HG03025 (cell line): ENCODE measurements around the gene S100A16.

Experiments used
- ATAC-seq: cut with Tn5 transposase; IDR thresholded peaks from one replicate; pipeline ENCODE4 v1.9.1; 2021; ENCODE audit warnings: mild to moderate bottlenecking, moderate library complexity; ENCODE audit not compliant: unreplicated experiment, low FRiP score

S100A16 gene

DNA sequence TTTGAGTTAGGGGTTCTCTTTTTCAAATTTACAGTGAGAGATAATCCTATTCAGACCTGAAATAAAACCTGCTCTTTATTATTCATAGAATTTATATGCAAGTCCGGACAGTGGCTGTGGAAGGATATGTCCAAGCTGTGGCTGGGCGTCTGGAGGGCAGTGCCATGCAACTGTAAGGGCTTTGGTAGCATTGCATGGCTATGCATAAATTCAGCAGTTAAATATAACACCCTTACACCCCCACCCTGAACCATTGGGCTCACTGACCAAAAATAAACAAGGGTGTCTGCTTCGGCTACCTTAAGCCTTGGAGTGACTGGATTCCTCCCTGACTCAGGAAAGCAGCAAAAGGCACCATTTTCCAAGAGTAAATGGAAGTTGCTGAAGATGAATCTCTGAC, 26.3 kb upstream of the S100A16 start:
- ATAC-seq, result no peak

DNA sequence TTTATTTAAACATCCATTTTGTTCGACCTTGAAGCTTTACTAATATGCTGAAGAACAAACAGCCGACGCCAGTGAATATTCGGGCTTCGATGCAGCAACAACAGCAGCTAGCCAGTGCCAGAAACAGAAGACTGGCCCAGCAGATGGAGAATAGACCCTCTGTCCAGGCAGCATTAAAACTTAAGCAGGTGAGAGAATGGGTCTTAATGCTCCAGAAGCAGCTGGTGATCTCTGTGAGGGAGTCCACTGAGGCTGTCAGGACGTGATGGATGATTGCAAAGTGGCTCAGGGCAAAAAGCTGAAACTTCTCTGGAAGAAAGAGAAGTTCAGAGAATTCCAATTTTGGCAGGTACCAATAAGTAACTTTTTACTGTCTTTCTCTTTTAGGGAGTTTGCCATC, 25.3 kb upstream of the S100A16 start:
- no peak for ATAC-seq

DNA sequence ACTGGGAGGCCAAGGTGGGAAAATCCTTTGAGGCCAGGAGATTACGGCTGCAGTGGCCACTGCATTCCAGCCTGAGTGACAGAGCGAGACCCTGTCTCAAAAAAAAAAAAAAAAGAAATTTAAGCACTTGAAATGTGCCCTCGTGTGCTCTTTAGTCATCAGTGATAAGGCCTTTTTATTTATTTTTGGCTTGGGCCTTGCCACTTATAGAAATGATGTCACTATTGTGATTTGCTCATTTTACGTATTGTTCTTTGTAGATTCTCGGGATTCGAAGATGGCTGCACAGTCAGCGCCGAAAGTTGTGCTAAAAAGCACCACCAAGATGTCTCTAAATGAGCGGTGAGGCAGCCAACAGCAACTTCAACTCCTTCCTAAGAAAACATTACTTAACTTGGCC, 23.4 kb upstream of the S100A16 start:
- ATAC-seq, result no peak

DNA sequence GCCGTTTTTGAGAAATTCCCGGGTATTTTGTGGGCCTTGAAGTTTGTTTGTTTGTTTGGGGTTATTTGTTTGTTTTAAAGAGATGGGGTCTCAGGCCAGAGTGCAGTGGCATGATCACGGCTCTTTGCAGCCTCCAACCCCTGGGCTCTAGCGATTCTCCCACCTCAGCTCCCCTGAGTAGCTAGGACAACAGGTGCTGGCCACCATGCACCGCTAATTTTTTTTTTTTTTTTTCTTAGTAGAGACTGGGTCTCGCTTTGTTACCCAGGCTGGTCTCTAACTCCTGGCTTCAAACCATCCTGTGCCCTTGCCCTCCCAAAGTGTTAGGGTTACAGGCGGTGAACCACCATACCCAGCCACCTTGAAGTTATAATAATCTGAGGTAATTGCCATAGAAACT, 22.9 kb upstream of the S100A16 start:
- no peak for ATAC-seq

DNA sequence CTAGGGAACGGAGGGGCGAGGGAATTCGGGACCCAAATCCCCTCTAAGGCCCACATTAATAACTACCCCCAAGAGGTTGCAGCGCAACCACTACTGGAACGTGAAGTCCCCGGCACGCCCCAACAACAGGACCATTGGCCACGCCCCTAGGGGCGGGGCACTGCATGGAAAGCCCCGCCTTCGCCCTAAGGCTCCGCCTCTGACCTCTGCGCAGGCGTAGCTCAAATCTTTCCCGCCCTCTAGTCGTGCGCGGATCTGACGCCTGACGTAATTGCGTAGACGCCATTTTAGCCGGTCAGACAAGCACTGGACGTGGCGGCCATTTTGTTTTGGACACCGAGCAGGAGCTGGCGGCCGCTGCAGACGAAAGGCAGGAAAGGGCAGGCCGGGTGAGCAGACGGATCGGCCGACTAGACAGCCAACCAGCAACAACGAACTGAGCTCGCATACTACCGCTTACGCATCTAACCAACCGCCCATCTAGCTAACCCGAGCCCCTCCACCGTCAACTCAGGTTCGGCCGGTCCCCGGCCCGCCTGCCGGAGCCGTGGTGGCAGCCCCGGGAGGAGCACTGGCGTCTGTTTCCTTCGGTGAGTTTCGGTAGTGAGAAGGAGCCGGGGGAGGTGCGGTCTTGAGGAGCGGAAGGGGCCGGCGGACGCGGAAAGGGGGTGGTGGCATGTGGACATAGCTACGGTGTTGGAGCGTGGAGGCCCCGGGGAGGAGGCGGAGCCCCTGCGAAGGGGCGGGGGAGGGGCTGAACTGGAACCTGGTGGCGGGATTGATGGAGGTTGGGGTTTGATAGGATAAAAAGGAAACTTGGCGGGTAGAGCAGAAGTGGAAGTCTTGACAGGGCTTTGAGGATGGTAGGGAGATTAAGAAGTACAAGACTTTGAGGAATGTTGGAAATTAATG, 21.1 kb upstream of the S100A16 start, which contains the start of gene CHTOP:
TSS of gene CHTOP (plus strand) at position 313 of the 912 bp plus-strand sequence. CDS start 2,523 bp downstream, outside the sequence.
- peak; percentile 93 for ATAC-seq

DNA sequence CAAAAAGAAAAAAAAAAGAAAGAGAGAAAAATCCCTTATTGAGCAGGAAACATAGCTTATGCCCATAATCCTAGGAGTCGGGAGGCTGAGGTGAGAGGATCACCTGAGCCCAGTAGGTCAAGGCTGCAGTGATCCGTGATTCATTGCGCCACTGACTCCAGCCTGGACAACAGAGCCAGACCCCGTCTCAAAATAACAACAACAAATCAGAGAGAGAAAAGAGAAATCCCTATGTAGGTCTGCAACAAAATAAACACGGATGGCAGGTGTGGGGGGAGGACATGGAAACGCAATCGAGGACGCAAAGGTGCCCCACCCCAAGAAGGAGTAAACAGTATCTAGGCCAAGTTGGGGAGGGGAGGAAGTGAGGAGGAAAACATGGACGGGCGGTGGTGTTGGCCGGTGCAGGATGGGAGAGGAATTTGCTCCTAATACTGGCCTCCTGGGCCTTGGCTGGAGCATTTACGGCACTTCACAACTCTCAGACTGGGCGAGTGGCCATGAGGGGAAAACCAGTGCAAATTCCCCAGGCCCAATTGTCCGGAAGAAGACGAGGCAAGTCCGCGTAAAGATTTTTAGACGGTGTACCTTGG, 20.3 kb upstream of the S100A16 start:
- ATAC-seq, result no peak

DNA sequence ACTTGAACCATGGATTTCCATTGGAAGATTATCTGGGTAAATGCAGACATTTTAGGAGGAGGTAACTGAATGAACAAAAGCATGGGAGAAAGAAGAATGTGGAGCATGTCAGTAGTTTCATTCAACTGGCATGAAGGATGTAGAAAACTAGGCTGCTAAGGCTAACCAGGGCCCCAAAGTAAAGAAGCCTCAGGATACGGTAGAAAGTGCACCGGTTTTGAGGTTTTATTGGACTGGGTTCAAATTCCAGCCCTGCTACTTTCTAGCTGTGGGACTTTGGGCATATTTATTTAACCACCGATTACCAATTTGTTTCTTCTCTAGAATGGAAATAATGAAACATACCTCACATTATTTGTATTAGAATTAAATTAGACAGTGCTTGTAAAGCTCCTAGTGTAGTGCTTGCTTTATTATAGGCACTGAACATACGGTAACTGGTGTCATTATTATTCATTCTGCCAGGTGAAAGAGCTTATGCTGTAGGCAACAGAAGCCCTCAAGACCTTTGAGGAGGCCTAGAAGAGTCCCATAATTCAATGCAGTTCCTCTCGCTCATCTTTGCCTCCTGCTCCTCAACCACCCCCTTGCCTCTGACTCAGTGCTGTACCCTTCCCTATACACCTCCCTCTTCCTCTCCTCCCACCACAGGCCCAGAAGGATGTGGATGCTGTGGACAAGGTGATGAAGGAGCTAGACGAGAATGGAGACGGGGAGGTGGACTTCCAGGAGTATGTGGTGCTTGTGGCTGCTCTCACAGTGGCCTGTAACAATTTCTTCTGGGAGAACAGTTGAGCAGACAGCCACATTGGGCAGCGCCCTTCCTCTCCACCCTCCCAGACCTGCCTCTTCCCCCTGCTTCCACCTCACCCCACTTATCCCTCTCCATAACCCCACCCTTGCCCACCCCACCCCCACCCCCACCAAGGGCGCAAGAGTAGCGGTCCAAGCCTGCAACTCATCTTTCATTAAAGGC, 18.4 kb upstream of the S100A16 start:
- no peak for ATAC-seq

DNA sequence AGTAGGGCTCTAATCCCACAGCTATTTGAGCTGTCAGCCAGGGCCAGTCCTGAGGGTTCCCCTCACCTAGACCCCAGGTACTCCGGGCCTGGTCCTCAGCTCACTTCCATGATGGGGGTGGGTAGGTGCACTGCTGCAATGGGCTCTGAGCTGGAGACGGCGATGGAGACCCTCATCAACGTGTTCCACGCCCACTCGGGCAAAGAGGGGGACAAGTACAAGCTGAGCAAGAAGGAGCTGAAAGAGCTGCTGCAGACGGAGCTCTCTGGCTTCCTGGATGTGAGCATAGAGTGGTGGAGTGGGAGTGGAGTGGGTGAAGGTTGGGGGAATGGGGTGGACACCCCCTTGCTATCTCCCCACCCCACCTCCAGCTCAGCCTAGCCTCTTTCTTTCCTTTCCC, 17.4 kb upstream of the S100A16 start:
- no peak for ATAC-seq

DNA sequence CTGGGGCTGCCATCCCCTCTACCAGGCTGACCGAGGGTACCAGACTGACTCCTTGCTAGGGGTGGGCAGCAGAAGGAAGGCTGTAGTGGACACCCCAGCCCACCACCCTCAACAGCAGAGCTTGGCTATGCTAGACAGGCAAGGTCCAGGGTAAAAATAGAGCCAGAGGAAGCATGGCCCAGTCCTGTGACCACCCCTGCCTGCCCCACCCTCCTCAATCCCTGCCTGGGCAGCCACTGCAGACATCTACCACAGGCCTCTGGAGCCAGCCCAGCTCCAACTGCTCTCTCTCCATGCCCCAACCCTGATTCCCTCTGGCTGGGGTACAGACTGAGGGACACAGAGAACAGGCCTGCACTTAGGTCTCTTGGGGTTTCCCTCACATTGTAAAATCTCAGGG, 17.0 kb upstream of the S100A16 start:
- no peak for ATAC-seq

DNA sequence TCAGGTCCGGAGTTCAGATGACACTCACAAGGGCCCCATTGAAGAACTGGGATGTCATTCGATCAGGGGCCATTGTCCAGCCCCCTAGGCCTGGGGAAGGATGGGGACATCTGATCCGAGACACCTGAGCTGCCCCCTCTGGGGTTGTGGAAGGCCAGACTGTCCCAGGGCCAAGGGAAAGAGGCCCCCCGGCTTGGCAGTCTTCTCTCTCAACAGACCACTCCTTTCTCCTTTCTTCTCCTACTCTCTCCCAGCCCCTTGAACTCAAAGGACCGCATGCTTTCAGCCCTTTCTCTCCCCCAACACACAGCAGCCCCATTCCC, 16.4 kb upstream of the S100A16 start:
- ATAC-seq, result no peak

DNA sequence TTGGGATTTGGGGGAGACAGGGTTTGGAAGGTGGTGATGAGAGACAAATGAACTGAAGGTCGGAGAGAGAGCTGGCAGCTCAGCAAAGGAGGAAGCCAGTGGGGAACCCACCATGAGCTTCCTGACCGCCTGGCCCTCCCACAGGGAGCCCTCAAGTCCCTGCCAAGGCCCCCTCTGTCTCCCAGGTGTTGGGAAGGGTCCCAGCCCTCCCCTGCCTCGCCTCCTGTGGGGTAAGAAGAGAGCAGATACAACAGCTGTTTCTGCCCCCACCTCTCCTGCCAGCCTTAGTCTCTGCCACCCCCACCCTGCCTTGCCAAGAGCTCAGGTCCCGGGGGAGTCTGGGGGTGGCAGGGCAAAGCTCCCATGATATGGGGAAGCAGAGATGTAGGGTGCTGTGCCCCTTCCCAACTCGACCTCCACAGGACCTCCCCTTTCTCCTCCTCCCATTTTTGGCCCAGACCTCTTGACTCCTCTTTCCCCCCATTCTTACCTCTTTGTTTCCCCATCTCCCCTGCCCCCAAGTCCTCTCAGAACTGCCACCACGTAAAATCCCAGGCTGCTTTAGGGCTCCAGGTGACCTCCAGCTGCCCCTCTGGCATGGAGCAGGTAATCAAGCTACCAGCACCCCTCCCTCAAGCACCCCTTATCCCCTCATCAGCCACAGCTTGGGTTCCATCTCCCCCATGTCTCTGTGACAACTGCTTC, 15.9 kb upstream of the S100A16 start:
- no peak for ATAC-seq

DNA sequence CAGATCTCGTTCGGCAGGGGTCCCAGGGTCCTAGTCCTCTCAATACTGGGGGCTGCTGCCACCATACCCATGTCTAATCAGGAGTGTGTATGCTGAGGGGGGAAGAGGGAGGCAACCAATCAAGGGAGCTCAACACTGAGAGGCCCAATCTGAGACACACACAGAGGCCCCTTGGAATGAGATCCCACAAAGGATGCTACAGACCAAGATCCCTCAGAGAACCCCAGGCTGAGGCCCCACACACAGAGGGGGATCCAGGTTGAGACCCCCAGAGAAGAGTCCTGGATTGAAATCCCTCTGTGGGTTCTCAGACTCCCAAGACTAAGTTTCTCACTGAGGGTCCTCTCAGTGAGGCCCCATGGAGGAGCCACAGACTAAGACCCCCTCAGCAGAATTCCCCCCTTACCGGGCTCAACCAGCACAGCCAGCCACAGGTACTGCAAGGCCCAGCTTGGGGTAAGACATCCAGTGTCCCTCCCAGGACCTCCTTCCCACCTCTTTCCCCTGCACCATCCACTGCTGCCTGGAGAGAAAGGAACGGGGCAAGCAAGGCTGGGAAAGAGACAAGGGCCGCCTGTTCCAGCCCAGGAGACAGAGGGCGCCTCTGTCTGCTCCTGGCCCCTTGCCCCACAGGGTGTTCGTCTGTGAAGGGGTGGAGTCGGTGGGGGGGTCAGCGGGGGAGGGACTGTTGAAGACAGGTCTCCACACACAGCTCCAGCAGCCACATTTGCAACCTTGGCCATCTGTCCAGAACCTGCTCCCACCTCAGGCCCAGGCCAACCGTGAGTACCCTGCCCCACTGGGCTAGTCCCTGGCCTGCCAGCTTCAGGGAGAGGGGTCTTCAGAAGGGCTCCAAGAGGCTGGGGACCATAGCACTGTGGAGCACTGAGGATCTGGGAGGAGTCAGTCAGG, 15.0 kb upstream of the S100A16 start, which contains the start of gene S100A1:
TSS of gene S100A1 (plus strand) at position 720 of the 912 bp plus-strand sequence. CDS start 2,088 bp downstream, outside the sequence.
- no peak for ATAC-seq

DNA sequence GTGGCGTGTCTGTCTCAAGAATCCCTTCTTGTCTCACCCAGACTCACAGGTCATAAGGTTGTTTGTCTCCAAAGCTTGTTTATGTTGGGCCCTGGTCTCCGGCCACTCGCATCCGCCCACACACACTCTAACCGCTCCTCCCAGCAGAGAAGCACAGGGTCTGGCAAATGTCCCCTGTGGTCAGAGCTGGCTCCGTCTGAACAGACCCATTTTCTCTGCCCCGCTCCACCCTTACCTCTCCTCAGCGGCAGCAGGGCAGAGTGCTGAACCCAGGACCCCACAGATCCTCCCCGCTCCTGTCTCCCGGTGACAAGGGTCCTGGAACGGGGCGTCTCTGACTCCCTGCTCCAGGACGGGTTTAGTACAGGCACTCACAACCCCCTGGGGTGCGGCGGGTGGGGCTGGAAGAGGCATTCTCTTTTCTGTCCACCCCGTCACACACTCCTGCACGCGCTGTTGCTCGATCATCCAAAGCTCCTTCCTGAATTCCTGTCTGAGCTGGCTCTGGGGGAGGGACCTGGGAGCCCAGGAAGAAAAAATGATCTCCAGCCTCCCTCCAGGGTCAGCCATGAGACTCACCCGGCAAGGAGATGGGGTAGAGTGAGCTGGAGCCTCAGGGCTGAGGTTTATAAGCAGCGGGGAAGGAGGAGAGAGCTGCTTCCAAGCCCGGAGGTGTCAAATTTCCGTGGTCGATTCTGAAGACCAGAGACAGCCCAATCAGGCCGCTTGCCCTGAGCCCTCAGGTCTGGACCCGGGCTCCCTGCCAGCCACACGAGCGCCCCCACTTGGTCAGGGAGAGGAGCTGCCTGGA, 14.2 kb upstream of the S100A16 start, which contains the start of gene S100A13:
TSS of gene S100A13 (minus strand) at position 602 of the 811 bp plus-strand sequence. CDS start 1,033 bp downstream, outside the sequence.
- ATAC-seq, result no peak

DNA sequence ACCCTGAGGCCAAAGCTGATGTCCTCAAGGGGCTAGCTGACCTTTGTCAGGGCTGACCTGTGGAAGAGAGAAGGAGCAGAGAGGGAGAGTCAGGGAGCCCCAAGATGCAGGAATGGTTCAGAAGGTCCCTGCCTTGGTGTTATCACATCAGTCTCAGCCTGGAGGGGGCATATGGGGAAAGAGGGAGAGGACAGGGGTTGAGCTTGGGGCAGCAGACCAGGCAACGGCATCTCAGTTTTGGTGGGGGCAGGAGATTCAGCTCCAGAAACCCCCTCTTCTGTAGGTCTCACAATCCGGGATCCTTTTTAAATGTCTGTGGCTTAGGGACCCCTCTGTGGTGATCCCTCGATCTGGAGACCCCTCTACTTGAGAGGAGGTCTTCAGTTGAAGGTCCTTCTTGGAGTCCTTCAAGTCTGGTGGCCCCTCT, 13.6 kb upstream of the S100A16 start:
- no peak for ATAC-seq

DNA sequence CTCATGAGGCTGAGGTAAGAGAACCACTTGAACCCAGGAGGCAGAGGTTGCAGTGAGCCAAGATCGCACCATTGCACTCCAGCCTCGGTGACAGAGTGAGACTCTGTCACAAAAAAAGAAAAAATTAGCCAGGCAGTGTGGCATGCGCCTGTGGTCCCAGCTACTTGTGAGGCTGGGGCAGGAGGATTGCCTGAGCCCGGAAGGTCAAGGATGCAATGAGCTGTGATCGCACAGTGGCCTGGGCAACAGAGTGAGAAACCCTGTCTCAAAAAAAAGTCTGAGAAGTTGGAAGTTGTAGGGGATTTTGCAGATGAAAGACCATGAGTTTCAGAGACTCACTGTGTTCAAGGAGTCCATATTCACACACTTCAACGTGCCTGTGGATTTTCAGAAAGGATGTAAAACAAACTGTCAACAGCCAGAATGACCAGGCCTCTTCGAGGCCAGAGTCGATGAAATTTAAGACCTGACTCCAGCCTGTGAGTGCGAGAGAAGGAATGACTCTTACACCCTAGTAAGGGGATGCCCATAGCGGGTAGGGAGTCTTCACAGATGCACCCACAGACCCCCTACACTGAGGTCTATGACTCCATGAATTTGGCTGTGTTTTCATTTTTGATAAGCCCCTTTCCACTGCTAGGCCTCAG, 12.2 kb upstream of the S100A16 start:
- ATAC-seq, result no peak

DNA sequence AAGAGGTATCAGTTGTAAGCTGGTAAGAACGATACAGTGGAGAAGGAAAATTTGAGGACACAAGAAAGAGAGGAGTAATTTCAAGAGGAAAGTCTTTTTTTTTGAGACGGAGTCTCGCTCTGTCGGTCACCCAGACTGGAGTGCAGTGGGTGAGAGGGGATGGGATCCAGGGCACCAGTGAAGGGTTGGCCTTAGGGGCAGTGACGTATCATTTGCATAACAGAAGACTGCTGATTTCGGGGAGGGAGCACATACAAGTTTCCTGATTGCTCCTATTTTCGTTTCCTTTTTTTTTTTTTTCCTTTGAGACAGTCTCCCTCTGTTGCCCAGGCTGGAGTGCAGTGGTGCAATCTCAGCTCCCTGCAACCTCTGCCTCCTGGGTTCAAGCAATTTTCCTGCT, 10.2 kb upstream of the S100A16 start:
- ATAC-seq, result no peak

DNA sequence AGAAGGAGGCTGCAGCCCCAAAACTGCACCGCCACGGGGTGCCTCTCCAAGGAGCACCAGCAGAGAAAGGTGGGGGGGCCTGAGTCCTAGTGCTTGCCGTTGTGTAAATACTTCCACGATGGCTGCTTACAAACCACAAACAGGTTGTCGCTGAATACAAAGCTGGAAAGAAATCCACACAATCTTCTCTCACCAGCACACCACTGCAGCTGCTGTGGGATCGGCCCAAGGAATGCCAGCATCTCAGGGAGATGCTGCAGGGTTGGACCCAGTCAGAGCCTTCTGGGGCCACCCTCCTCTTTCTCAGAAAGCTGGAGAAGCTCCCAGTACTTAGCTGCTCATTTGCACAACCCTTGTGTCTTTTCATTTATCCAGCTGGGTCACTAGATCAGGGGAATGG, 6.2 kb upstream of the S100A16 start:
- ATAC-seq, result no peak

DNA sequence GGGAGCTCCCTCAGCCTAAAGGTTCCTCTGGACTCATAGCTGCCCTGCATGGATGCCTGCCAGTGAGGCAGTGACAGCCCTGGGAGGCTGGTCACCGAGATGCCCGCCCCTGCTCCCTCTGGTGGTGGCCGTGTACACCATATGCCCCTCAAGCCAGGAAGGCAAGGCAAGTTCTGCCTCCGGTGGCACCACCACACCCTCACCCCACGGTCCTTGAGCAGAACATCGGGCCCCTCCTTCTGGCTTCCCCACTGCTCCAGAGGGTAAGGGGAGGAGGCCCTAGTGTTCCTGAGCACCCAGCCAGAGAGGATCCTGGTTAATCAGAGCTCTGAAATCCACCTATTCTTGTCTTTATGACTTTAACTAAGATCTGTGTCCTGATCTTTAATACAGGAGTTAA, 4.7 kb upstream of the S100A16 start:
- no peak for ATAC-seq
